ENCODE data around the gene JADE1. TPM values are rescaled to one million over a fixed set of nuclear protein-coding genes. Genes with fewer than 3 reads are reported as not detected.

The JADE1 gene
- total RNA-seq, 4 donors from 2014 or later = 18.2 to 26.4 (median 19.6) TPM

DNA sequence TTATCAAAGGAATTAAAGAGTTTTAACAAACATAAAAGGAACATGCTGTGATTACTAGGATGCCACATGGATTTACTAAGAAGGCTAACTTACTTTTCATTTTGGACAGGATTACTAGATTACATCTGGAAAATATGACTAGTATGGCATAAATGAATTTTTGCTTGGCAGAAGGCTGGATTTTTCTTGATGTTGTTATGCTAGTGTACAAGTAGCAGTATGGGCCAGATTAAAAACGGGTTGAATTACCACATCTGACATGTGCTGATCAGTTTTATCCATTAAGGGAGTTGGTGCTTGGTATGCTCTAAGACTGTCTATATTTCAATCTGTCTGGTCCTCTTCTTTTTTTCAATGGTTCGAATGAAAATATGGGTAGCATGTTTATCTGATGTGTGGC, 70.5 kb downstream of the JADE1 start:
- Histone ChIP-seq H3K27ac (no peak overlapping the region), H3K36me3 (no peaks in the 10 kb centered on the region), H3K27me3 (no peaks in the 10 kb centered on the region), H3K4me3 (no peak overlapping the region), H3K4me1 (no peaks in the 10 kb centered on the region), H3K9me3 (no peaks in the 10 kb centered on the region)
- TF ChIP-seq, protein P1, sequence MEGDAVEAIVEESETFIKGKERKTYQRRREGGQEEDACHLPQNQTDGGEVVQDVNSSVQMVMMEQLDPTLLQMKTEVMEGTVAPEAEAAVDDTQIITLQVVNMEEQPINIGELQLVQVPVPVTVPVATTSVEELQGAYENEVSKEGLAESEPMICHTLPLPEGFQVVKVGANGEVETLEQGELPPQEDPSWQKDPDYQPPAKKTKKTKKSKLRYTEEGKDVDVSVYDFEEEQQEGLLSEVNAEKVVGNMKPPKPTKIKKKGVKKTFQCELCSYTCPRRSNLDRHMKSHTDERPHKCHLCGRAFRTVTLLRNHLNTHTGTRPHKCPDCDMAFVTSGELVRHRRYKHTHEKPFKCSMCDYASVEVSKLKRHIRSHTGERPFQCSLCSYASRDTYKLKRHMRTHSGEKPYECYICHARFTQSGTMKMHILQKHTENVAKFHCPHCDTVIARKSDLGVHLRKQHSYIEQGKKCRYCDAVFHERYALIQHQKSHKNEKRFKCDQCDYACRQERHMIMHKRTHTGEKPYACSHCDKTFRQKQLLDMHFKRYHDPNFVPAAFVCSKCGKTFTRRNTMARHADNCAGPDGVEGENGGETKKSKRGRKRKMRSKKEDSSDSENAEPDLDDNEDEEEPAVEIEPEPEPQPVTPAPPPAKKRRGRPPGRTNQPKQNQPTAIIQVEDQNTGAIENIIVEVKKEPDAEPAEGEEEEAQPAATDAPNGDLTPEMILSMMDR (IDR thresholded peaks at IDR 0.05) = no peak
- TF ChIP-seq POLR2A (IDR thresholded peaks at IDR 0.05) = no peak
- no peak for DNase-seq

DNA sequence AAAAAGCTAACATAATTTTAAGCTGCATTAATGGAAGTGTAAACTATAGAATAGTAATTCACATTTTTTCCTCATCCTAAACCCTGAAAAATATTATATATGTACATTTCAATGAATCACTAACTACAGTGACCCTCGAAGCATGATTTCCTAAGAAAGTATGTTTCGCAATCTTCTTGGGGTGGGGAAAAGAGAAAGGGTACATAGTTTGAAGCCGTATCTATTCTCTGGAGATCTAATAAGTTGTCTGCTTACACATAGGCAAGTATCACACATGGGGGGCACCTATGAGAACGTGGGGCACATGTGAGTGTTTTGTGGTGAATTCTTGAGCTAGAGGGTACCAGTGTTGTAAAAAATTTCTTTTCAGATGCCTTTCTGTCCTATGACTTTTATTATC, 71.2 kb downstream of the JADE1 start:
- Histone ChIP-seq H3K27ac (no peak overlapping the region), H3K9me3 (no peaks in the 10 kb centered on the region), H3K27me3 (no peaks in the 10 kb centered on the region), H3K4me1 (no peaks in the 10 kb centered on the region), H3K4me3 (no peak overlapping the region), H3K36me3 (no peaks in the 10 kb centered on the region)
- TF ChIP-seq, protein P1 (IDR thresholded peaks at IDR 0.05) = no peak
- no peak for TF ChIP-seq POLR2A (IDR thresholded peaks at IDR 0.05)
- no peak for DNase-seq

GRCh38 chr4:128904821-128905220, 95.3 kb downstream of the JADE1 start:
- Histone ChIP-seq H3K27ac (no peak overlapping the region), H3K9me3 (no peaks in the 10 kb centered on the region), H3K36me3 (no peaks in the 10 kb centered on the region), H3K27me3 (no peaks in the 10 kb centered on the region), H3K4me3 (no peak overlapping the region), H3K4me1 (no peaks in the 10 kb centered on the region)
- TF ChIP-seq, protein P1 (IDR thresholded peaks at IDR 0.05) = no peak
- no peak for TF ChIP-seq POLR2A (IDR thresholded peaks at IDR 0.05)
- no peak for DNase-seq

DNA sequence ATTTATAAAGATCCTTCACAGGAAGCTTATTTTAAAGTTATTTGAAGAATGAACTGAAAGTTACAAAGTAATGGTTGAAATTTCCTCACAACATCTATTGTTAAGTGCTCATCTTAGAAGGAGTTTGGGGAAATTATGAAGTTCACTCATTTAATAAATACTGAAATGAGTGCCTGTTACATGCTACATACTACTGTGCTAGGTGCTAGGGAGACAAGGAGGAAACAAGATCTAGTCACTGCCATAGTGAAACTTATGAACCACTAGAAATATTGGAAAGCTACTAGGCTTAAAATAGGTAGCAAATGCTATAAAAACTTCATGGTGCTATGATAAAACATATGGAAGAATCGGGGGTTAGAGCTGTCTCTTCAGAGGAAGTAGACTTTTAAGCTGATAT, 97.1 kb downstream of the JADE1 start:
- Histone ChIP-seq H3K4me3 (no peak overlapping the region), H3K9me3 (no peaks in the 10 kb centered on the region), H3K36me3 (no peaks in the 10 kb centered on the region), H3K27ac (no peak overlapping the region), H3K27me3 (no peaks in the 10 kb centered on the region), H3K4me1 (no peaks in the 10 kb centered on the region)
- TF ChIP-seq POLR2A (IDR thresholded peaks at IDR 0.05) = no peak
- TF ChIP-seq, protein P1 (IDR thresholded peaks at IDR 0.05) = no peak
- no peak for DNase-seq

GRCh38 chr4:128907981-128908380, 98.5 kb downstream of the JADE1 start:
- no peaks in the 10 kb centered on the region for H3K27me3 ChIP-seq
- H3K27ac ChIP-seq = no peak overlapping the region
- no peaks in the 10 kb centered on the region for H3K9me3 ChIP-seq
- H3K4me3 ChIP-seq = no peak overlapping the region
- no peak for DNase-seq
- H3K36me3 ChIP-seq = no peaks in the 10 kb centered on the region
- no peak for TF ChIP-seq POLR2A (IDR thresholded peaks at IDR 0.05)
- TF ChIP-seq, protein P1 (IDR thresholded peaks at IDR 0.05) = no peak
- H3K4me1 ChIP-seq = no peaks in the 10 kb centered on the region

DNA sequence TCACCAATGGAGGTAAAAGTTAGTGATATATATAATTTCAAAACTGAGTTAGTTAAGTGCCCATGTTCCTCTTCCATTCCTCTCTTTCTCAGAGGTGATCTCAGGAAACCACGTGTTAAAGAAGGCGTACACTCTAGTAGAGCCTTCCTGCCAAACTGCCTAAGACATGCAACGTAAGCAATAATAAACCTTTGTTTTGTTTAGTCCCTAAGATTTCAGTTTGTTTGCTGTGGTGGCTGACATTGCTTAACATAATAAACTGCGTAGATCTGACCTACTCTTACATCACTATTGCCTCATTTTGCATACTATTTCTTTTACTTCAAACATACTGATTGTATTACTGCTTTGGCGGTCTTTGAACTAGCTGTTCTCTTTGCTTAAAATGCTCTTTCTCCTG, 99.2 kb downstream of the JADE1 start:
- no peak overlapping the region for H3K27ac ChIP-seq
- no peaks in the 10 kb centered on the region for H3K9me3 ChIP-seq
- no peaks in the 10 kb centered on the region for H3K36me3 ChIP-seq
- no peaks in the 10 kb centered on the region for H3K4me1 ChIP-seq
- H3K4me3 ChIP-seq = no peak overlapping the region
- TF ChIP-seq POLR2A (IDR thresholded peaks at IDR 0.05) = no peak
- TF ChIP-seq, protein P1 (IDR thresholded peaks at IDR 0.05) = no peak
- no peak for DNase-seq
- no peaks in the 10 kb centered on the region for H3K27me3 ChIP-seq
